Dedifferentiated amniotic fluid mesenchymal stem cell (primary cell): ENCODE data around the gene RHOBTB1.
"Not testable (repeated sequence)": the region's sequence is repeated elsewhere in the genome, so short reads cannot be mapped to it uniquely, and the experiment has no call there.

Experiments used
- DNase-seq: peaks from one replicate; pipeline ENCODE4 v3.0.0-alpha.2; 2016; ENCODE audit errors: extremely low spot score

Gene RHOBTB1

DNA sequence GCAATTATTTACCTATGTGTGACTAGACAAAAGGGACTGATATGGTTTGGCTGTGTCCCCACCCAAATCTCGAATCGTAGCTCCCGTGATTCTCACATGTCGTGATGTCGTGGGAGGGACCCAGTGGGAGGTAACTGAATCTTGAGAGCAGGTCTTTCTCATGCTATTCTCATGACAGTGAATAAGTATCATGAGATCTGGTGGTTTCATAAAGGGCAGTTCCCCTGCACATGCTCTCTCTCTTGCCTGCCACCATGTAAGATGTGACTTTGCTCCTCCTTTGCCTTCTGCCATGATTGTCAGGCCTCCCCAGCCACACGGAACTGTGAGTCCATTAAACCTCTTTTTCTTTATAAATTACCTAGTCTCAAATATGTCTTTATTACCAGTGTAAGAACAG is 37.2 kb downstream of the RHOBTB1 start:
- DNase-seq: not testable (repeated sequence)

DNA sequence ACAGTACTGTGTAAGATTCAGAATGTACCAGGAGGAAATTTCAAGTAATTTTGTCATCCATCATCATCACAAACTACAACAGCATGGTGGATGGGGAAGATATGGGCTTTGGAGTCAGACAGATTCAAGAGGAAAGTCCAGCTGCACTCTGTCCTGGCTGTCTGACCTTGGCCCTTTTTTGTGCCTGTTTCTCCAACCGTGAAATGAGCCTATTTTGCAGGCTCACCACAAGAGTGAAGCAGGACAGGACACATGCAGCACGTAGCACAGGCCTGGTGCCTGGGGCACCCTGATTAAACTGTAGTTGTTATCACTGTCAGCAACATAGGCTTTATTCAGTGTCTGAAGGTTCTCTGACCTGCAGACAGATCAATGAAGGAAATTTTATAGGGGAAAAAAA is 37.6 kb downstream of the RHOBTB1 start:
- DNase-seq: no peak

DNA sequence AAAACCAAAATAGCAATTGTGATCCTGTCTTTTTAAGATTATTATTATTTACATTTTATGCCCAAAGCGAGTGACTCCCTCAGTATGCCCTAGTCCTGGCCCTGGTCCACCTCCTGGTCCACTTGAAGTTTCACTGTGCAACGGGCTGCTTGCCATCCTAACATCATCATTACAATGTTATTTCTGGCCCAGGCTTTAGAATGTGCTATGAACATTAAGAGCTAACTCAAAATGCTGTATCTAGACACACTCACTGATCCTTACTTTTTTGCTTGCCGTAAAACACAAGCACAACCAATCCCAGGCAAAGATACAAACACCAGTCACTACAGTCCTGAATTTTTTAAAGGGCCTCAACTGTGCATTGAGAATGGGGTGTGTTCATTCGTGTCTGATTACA is 38.4 kb downstream of the RHOBTB1 start:
- peak; percentile 28 for DNase-seq

DNA sequence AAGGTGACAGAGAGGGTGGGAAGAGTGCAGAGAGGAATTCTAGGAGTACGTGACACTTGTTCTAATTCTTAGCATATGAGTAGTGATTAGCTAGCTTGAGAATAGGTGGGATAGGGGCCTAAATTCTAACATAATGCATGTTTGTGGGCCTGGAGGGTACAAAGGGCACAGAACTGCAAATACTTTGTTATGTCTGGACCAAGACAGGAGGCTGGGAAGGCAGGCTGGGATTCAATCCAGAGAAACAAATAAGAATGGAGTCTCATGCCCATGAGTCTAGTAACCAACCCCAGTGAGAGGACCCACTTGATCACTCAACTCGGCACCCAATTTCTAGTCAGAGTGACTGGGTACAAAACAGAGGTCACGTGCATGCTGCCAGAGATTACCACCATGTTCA is 40.9 kb downstream of the RHOBTB1 start:
- no peak for DNase-seq

DNA sequence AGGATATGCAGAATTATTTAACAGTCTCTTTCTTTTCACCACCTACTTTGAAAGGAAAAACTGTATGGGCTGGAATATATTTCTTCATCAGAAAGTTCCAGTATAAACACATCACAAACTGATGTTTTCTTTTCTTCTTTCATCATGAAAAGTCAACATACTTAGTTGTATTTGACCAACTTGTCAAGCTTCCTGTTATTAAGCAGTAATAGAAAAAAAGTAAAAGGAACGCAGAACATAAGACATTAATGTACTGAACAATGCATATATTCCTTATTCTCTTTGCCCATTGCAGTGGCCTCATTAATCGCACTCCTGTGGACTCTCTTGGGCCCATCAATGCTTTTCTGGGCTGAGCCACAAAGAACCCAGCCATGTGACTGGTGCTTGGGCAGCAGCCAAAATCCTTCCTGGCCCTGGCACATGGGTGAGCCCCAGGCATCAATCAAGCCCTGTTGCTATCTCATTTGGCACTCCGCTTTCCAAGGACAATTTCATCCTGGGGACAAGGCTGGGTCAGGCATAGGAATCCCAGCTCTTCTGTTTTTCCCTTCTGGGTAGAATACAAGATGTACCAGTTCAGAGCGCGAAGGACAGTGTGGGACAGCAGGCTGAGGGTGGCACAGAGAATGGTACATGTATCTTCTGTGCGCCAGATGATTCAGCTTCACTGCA is 42.3 kb downstream of the RHOBTB1 start:
- DNase-seq: no peak

DNA sequence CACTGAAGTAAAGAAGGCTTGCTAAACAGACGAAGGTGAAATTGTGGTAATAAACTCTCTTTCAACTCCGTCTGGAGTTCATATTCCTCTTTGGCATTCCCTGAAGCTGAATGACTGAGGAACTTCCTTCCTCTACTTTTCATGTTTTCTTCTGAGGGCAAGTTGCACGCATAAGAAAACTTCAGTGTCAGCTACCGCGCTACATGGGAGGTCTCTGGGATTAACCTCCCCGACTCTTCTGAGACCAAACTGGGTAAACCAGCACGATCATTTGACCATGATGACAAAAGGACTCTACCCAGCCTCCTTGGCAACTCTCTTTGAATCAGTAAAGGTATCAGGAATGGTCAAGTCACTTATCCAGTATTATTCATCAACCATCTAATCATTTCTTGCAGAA is 44.7 kb downstream of the RHOBTB1 start:
- no peak for DNase-seq

DNA sequence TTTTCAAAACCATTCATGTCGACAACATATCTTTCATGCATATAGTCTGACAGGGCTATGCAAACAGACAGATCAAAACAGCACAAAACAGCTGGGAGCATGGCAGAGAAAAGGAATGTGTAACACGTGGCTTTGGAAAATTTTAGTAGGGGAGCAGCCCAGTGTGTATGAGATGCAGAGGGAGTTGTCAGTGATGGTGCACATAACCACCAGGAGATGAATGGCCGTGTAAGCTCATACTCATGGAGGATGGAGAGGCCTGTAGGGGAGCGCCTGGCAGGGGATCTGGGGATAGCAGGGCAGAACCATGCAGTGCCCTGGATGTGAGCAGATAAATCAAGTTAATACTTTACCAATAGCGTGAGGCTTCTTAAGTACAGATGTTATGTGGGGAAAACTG is 45.7 kb downstream of the RHOBTB1 start:
- DNase-seq: no peak

DNA sequence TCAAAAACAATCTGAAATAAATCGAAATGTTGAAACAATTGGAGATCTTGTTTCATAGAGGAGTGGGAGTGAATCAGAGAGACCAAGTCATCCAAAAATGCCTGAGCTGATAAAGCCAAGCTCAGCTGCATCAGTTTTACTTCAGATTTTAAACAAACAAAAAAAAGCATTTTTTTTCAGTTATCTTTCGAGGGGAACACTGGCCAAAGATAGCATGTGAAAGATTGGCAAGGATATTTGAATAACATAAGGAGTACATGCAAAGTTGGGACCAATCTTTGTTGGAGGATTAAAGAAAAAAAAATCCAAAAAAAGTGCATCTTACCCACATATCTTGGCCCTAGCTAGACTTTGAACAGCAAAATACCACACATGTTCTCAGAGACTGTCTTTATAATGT is 47.2 kb downstream of the RHOBTB1 start:
- no peak for DNase-seq

DNA sequence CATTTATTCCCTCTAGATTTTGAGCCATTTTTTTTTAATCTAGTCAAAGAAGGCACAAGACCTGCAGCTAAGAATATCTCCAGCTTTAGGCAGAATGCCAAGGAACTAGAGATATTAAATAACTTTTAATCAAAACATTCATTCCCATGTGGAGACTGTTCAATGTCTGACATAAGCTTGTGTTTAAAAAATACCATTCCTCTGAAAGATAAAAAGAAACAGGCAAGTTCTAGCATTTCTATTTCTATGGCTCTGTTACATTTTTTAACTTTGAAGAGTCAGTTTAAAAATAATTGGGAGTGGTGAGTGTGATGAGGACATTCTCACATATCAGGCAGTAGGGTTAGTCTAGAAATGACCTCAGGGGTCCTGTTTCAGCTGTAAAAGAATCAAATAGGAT is 48.0 kb downstream of the RHOBTB1 start:
- peak; percentile 38 for DNase-seq

DNA sequence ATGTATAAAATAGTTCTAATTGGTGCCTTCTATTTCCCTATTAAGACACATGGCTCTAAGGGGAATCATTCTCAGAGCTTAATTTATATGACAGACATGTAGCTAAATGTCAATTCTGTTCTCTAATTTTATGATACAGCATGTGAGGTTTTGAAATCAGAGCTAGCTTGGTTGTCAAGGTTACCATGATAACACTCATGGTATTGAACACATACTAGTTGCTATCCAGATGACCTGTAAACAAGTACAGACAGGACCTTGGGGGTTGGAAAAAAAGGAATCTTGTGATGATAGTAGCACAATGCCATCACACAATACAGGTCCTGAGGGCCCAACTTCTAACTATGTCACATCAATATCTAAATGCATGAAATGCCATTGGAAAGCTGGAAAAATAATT is 49.2 kb downstream of the RHOBTB1 start:
- DNase-seq: no peak

DNA sequence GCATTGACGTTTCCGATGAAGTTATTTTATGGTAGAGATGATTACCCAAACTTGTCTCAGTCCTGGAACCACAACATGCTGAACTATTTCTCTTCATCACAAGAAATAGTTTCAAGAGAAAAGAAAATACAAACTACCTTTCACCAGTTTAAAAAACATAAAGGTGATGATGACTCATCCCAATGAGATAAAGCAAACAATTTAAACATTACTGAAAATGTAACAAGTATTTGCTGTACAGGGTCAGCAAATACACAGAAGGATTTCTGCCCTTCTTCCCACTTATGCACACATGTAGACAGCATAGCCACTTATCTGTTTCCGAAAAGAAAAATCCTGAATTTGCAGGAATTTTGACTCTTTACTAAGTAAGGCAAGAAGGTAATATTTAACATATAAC is 50.8 kb downstream of the RHOBTB1 start:
- no peak for DNase-seq

DNA sequence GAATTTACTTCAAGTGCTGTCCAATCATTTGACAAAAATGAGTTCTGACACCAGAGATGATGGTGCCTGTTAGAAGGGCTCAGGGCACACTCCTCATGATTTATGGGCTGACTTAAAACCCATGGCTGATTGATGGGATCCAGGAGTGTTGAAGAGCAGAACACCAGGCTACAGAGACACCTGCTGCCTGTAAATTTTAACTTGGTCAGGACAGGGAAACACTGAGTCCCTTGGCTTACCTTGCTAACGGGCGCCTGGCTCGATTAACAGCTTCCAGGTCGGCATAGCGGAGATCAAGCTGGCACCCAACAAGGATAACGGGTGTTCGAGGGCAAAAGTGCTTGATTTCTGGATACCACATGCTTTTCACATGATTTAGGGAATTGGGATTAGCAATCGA is 51.4 kb downstream of the RHOBTB1 start:
- DNase-seq: no peak

DNA sequence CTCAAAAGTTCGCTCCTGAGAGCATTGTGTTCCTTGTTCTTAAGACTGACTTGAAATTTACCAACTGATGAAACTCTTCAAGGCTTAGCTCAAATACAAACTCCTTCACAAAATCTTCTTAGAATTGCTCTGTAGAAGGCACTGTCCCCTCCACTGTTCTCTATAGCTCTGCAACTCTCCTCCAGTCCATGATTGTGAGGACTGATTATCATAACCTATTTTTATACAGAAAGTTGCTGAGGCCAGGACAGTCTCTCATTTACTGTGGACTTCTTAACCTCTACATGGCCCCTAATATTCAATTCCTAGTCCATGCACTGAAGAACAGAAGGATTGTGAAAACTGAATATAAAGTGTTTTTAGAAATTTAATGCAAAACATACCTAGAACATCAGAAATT is 53.2 kb downstream of the RHOBTB1 start:
- no peak for DNase-seq

DNA sequence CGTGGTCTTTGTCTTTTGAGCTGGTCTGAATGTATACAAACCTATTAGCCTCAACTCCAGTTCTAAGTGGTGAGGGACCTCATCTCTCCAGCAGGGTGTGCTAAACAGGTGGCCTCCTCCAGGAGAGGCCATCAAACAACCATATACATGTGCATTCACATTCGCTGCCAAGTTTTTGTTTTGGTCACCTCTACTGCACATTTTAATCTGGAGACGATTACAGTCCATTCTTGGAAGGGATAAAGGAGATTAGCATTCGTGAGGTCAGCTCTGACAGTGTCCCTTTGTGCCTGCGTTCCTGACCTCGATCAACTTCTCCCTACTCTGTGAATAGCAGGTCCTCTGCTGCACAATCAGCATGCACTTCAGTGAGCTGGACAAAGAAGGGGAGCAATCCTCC is 60.8 kb downstream of the RHOBTB1 start:
- no peak for DNase-seq

DNA sequence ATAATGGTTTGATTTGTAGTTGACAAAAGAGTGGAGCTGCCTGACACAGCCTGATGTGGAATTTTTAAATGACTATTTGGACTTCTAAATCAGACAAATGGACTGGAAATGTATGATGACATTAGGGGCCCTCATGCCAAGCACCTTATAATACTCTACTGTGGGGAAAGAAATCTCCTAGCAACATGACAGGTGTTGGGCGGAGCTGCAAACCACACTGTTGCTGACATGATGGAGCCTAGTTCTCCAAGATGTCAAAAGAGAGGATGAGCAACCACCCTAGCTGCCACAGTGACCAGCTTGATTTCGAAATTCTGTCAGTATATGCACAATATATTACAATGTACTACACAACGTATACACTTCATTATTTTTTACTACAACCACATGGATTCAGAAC is 65.8 kb downstream of the RHOBTB1 start:
- no peak for DNase-seq

DNA sequence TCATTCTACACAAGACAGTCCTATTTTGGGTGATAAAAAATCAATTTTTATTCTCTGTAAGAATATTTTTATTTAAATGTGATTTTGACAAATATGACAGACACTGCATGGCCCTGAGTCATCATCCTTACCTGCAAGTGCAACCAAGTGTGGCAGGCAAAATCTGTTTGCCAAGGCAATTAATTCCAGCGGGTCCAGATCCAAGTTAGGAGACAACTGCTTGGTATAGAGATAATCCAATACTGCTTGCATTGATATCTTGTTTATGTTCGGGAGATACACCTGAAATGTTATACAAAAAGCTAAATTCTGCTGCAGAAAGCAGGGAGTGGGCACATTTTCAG is 66.2 kb downstream of the RHOBTB1 start:
- no peak for DNase-seq

DNA sequence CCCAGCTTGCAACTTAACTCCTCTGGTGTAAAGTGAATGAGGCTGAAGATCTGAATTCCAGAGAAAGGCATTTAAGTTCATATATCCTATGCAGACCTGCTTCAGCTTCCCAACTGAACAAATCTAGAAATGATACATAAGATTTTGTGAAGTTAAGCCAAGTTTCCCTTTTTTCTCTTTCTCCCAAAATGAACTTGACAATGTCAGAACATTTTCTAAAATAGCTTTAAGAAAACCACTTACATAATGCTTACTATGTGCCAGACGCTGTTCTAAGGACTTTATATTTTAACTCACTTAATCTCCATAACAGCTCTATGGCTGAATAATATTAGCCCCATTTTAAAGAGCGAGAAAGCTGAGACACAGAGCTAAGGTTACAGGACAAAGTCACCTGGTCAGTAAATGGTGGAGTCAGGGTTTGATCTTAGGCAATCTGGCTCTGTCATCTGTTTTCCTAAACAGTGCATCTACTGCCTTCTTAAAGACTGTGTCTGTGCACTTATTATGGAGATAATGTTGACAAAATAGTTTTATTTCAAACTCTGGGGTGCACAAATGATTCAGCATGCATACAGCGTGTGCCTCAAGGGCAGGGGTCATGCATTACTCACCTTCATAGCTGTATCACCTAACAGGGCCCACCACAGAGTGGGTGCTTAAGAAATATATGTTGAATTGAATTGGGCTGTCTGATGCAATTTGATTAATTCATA is 66.8 kb downstream of the RHOBTB1 start:
- no peak for DNase-seq

DNA sequence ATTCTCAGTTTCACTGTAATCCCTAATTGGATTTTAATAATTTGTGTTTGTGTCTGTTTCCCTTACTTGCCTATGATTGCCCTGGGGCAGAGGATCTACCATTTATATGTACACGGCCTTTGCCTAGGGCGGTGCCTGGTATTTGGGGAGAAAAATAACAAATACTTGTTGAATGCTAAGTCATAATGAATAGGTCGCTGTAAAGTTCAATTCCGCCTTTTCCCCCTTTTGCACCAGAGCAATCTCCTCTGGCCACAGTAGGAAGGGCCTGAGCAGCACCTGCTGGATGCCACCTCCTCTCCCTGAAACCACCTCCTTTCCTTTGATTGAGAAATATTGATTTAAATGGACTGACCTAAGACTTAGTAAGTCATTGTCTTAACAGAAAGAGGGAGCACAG is 70.2 kb downstream of the RHOBTB1 start:
- DNase-seq: no peak

DNA sequence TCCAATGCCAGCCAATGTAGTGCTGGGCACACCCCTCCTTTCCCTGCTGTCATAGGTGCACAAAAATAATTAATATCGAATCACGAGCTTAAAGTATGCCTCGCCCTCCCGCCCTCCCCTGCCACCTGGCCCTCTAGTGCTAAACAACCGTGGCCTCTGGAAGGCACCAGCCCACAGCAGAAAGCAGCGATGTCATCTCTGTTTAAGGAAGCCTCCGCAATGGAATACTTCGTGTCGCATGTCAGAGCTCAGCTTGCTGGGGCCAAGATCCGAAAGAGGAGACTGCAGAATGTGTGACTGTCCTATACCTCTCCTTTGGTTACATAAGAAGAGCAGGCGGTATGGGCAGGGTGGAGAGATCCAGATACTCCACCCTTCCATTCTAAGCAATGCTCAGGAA is 71.5 kb downstream of the RHOBTB1 start:
- no peak for DNase-seq

DNA sequence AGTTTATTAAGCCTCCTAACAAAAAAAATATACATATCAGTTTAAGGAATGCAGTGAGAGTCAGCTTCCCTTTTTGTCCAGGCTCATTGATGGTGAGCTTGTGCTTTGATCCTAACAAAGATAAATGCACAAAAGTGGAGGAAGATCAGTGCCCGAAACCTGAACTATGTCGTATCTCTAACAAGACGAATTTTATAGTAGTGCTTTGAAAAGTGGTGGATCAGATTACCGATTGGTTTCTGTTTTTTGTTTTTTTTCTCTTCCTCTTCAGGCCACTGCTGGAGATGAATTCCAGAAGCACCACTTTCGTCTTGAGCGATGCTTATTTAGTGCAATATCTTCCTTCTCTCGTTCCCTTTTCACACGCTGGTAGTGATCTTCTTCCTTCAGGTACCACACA is 72.8 kb downstream of the RHOBTB1 start:
- DNase-seq: no peak

DNA sequence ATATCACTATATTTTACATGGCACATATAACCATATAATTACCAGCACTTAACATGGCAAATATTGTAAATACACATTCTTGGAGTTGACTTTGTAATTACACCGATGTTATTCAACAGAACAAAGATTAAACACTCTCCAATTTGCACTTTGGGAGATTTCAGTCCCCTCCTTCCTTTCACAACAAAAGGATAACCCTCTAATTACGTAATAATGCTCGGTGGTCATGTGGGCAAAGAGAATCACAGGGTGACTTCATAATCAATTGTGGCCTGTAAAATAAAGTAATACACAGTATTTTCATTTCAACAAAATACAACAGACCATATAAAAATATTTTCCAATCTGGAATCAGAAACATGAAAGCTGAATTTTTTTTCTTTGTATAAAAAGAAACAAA is 73.2 kb downstream of the RHOBTB1 start:
- no peak for DNase-seq

DNA sequence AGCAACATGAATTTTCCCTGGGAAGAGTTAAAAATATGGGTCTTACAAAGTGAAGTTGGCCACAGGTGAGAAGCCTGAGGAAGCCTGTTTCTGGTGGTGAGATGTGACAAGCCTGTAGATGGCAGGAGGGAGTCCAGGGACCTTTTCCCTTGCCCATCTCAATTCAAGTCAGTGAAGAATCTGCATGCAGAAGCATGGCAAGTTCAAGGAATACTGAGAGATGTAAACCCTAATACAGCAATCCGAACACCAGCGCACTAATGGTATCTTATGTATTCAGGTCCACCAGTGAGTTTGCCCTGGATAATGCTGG is 73.6 kb downstream of the RHOBTB1 start:
- DNase-seq: no peak

DNA sequence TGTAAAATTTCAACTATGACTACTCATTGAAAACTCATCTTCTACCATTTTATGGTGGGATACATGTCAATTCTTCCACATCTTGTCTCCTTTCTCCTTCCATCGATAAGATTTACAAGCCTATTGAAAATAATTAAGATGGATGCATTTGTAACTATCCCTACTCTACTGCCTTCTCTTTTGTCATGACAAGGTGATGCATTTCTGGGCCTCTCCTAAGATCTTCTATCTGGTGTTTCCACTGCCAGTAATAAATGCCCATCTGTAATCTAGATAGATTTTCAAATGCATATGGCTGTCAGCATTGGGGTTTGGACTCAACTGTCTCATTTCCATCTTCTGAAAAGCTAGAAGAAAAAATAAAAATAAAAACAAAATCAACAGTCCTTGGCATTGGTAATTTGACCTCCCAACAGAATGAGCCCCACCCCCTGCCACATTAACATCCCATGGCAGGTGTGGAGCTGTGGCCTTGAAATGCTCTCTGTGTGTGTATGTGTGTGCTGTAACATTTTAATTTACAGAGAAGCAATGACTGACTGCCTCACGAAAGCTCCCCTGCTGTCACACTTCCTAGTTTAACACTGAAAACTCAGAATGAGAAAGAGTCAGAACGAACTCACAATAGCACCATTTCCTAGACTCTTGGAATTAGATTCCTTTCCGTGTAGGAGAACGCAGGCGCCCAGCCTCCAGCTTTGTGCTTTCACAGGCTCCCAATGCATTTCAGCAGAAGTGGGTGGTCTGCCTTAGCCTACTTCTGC is 74.2 kb downstream of the RHOBTB1 start:
- no peak for DNase-seq
